GM12892 (cell line): ENCODE data around the gene HDAC4.

Source experiments
- DNase-seq: peaks from one replicate; pipeline ENCODE4 v3.0.0; 2011; ENCODE audit not compliant: insufficient read length
- FAIRE-seq: peaks from 2 replicates; lab custom pipeline; 2011; peaks lifted over from hg19 to GRCh38; lab: Jason Lieb, UNC
- POLR2A ChIP-seq: IDR thresholded peaks from 2 replicates; pipeline ENCODE4 v1.6.1; 2011; ENCODE audit warnings: low read depth, low read length, control low read depth
- POLR2AphosphoS5 ChIP-seq: IDR thresholded peaks from 2 replicates; pipeline ENCODE4 v1.6.1; 2011; ENCODE audit warnings: low read depth, low read length, control low read depth
- TAF1 ChIP-seq: IDR thresholded peaks from 2 replicates; pipeline ENCODE4 v1.6.1; 2011; ENCODE audit warnings: low read depth, mild to moderate bottlenecking, control low read depth, low read length, borderline replicate concordance

HDAC4 gene

DNA sequence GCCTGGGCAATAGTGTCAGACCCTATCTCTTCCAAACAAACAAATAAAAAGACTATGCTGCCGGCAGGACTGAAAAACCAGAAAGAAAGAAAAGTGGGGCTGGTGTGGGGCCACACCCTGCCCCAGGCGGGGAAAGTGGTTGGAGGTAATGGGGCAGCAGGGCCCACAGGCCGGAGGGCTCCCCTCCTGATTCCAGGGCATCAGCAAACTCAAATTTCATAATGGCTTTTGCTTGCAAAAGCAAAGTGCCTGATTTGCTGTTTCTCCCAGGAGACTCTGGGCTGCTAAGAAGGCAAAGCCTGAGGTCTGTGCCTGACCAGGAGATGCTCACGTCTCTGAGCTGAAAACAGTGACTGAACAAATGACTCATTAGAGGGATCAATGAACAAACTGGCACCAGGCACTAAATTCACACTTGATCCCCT lies 121.9 kb downstream of the HDAC4 start:
- FAIRE-seq (no peak), DNase-seq (no peak)
- no peak for TF ChIP-seq POLR2A
- TF ChIP-seq TAF1 = no peak
- TF ChIP-seq POLR2AphosphoS5 = no peak

DNA sequence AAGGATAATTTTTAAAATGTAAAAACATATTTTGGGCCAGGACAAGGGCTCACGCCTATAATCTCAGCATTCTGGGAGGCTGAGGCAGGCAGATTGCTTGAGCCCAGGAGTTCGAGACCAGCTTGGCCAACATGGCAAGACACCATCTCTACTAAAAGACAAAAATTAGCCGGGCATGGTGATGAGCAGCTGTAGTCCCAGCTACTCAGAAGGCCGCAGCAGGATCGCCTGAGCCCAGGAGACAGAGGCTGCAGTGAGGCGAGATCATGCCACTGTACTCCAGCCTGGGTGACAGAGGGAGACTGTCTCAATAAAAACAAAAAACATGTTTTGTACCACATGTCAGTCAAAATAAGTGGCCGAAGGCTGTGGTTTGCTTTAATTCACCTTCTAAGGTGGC lies 122.5 kb downstream of the HDAC4 start:
- TF ChIP-seq POLR2AphosphoS5 (no peak), POLR2A (no peak), TAF1 (no peak)
- FAIRE-seq (no peak), DNase-seq (no peak)

DNA sequence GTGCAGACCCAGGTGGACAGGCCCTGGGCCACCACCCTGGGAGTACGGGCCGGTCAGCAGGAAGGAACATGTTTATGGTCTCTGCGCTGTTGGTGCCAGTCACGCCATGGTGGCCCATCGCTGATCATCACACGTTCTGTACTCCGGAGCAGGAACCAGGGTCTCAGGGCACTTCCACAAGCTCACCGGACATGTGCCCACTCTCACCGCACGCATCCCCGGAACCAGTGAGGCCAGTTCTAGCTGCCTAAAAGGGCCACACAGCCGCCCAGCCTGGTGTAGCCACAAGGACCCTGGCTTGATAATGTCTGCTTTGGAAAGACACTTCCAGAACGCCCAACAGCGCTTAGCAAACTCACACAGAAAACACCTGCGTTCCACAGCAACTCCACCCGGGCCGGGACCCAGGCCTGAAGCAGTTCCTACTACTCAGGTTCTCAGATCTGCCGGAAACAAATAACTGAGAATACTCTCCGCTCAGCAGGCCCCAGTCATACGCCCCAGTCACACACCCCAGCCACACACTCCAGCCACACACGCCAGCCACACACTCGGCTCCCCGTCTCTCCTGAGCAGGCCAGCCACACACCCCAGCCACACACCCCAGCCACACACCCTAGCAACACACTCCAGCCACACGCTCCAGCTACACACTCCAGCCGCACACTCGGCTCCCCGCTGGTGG lies 123.3 kb downstream of the HDAC4 start:
- FAIRE-seq (no peak), DNase-seq (no peak)
- TF ChIP-seq TAF1 = no peak
- TF ChIP-seq POLR2AphosphoS5 = no peak
- TF ChIP-seq POLR2A = no peak

DNA sequence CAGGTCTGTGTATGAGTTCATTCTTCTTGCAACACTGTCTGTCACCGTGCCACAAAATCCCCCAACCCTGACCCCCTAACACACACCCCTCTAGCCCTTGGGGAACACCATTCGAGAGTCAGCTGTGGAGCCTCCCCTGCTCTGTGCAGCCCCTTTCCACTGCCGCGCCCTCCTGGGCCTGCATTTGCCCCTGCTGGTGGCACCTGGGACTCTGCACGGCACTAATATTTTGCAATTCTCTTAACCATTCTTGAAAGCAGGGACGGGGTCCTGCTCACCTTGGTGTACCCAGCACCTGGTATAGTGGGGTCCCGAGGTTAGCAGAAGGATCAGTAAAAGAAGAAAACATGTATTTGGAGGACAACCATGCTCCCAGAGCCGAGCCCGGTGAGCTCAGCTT lies 124.0 kb downstream of the HDAC4 start:
- no peak for DNase-seq

DNA sequence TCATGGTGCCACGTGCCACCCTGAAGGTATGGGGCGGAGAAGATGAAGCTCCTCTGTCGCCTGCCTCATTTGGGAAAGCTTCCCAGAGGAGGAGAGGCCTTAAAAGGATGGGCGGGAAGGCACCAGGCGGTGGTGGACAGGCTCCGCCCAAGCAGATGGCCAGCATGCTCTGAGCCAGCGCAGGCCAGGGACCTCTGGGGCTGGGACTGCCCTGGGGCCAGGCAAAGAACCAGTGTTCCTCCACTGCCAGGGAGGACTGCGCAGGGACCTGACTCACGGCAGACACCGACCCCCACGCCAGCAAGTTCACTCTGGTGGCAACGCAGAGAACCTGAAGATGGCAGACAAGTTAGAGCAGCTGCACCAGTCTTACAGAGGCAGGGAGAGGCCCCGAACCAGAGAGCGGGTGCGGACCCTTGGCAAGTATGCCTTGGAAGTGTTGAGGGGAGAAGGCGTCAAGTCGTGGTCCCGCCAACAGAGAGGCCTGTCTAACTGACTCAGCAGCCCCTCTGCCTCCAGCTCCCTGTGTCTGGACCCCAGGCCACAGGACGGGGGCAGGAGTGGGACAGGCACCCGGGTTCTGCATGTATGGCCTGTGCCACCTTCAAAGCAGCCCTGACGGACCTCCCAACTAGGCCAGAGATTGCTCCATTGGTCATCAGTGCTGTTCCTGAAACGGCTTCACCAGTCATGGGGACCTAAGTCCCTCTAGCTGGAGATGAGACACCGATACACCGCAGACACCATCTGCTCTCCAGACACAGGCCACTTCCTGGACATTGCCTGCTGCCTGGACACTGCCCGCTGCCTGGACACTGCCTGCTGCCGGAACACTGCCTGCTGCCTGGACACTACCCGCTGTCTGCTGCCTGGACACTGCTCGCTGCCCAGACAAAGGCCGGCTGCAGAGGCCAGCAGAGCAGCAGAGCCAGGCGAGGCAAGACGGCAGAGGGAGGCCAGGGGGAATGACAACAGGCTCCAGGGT lies 124.7 kb downstream of the HDAC4 start:
- FAIRE-seq (no peak), DNase-seq (no peak)
- TF ChIP-seq POLR2AphosphoS5 (no peak), POLR2A (no peak), TAF1 (no peak)

More for the DNA sequence above, 124.0 kb downstream of the HDAC4 start:
- TF ChIP-seq POLR2A (no peak), TAF1 (no peak), POLR2AphosphoS5 (no peak)
- no peak for FAIRE-seq

DNA sequence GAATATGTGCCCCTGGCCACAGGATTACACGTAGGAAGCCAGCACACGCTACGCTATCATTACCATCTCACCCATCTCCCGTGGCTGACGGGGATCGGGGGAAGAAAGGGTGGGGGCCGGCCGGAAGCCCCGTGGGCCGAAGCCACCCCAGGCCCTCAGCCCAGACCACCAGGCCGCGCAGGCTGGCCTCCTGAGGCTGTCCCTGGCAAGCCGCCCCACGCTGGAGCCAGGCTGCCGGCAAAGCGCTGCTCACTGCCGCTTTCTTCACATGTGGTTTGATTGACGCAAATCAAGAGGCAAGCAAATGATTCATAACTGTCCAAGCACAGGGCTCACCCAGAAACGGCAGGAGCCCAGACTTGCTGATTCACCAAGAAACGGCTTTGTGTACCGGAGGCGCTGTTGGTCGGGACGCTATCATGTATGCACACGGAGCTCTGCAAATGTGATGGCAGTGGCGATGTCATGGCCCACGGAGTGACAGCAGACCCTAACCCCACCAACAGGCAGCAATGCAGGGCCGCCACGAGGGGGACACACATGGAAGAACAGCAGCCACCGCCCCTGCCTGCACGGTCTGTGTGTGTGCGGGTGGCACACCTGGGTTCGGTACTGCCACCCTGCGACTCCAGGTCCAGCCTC lies 125.7 kb downstream of the HDAC4 start:
- FAIRE-seq (peak; percentile 66), DNase-seq (peak; percentile 57)
- TF ChIP-seq POLR2AphosphoS5 = no peak
- no peak for TF ChIP-seq TAF1
- no peak for TF ChIP-seq POLR2A

DNA sequence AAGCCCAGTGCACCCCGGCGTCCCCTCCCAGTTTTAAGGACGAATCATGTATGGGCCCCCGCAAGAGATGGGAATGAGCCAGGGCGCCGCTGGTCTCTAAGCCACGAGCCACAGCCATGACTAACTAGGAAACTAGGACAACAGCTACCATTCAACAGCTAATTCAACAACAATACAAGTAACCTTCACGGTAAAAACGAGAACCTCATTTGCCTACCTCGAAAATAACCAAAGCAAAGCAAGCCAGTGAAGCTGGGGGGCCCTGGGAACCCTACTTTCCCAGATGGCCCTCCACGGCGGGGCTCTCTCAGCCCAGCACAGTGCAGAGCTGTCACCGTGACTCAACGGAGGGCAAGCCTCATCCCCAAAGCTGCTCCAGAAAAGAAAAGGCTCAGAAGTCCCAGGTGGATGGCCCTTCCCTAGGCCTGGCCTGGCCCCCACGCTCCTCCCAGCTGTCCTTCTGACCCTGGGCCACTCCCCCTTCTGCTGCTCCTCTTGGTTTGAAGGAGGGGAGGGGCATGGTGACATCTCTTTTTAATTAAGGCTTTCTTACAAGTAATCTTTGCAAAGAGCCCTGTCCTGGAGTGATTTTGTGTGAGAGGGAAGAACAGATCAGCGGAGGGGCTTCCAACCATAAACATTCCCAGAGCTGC lies 126.3 kb downstream of the HDAC4 start:
- FAIRE-seq (no peak), DNase-seq (no peak)
- TF ChIP-seq POLR2A (no peak), POLR2AphosphoS5 (no peak), TAF1 (no peak)

DNA sequence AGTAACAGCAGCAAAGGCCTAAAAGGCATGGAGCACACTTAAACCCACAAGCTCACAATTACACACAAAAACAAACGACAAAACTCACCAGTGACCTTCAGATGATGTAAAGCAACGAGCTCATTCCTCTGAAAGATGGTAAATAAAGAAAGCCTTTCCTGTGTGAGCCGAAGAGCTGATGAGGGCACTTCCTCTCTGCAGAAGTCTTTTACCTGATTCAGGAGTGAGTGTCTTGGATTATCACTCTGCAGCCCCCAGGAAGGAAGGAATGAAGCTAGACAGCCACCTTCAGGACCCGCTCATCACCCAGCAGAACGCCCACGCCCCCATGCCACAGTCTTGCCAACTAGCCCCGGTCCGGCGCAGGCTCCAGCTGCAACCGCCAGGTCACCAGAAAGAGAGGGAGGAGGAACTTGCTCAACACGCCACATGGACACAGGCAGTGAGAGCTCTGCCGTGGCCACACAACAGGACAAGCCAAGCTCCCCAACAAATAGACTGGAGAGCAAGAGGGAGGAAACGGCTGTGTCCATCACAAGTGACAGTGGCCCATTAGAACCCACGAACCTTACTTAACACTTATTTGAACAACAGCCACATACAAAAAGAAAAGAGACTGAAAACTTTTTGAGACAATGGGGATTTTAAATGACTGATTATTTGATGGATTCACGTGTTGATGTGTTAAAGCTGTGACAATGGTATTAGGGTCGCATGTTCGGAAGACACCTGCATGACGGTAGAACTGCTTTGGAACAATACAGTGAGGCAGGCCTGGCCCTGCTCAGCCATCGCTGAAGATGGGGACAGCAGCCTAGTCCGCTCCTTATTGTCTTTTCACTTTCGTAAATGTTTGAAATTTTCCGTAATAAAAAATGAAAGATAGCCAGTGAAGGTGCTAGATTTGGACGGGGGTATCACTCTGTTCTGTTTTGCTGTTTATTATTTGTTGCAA lies 127.3 kb downstream of the HDAC4 start:
- no peak for DNase-seq
- FAIRE-seq = no peak
- TF ChIP-seq POLR2AphosphoS5 = no peak
- TF ChIP-seq TAF1 = no peak
- TF ChIP-seq POLR2A = no peak

DNA sequence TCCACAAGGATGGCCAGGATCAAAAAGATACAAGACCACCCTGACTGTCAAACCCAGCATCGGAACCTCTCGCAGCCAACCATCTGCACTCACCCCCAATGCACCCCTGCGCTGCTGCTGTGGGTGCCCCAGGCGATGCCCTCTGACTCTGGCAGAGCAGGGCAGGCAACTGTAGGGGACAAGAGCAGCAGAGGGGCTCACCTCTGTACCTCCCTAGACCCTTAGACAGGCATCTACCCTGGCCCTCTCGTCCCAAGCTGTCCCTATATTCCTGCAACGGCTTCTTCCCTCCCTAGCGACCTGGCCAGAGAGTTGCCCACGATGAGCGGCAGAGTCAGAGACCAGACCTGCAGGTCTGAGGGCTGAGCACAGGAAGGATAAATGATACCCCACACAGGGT lies 128.2 kb downstream of the HDAC4 start:
- FAIRE-seq = no peak
- TF ChIP-seq POLR2AphosphoS5 (no peak), TAF1 (no peak), POLR2A (no peak)
- DNase-seq = no peak

DNA sequence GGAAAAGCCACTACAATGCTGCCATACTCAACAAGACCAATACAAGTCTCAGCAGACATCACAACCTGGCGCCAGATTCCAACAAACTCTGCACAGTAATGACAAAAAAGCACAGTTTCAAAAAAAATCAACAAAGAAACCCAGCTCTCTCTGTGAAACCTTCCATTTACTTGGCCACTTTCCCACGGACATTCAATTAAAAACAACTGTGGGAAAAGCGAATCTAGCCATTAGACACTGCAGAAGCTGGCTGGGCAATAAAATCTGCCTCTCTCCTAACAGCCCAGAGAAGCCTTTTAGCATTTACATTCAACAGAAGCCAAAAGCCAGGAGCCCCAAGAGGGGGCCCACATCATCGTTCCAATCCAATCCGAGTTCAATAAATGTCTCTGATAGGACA lies 128.9 kb downstream of the HDAC4 start:
- TF ChIP-seq POLR2AphosphoS5 (no peak), TAF1 (no peak), POLR2A (no peak)
- DNase-seq = no peak
- no peak for FAIRE-seq
